T-helper 2 cell treated with Interferon-gamma antibody and Interleukin-4, amounts not matched to agents 5 μg/mL and 100 μg/mL, for 36 hours (primary cell): ENCODE results near the gene CDV3.

Source experiments
- DNase-seq: peaks from one replicate; pipeline ENCODE4 v3.0.0; 2021; ENCODE audit warnings: low spot score
- H3K27ac Mint-ChIP-seq: one replicate; pipeline ENCODE4 v1.8.0; 2021; ENCODE audit warnings: mild to moderate bottlenecking, mixed read lengths
- H3K27me3 Mint-ChIP-seq: one replicate; pipeline ENCODE4 v1.8.0; 2021; ENCODE audit warnings: low read depth, mixed read lengths
- H3K36me3 Mint-ChIP-seq: one replicate; pipeline ENCODE4 v1.8.0; 2021; ENCODE audit warnings: low read depth, mixed read lengths
- H3K4me1 Mint-ChIP-seq: one replicate; pipeline ENCODE4 v1.8.0; 2021; ENCODE audit warnings: low read depth, mixed read lengths
- H3K4me3 Mint-ChIP-seq: one replicate; pipeline ENCODE4 v1.8.0; 2022; ENCODE audit warnings: mild to moderate bottlenecking, moderate library complexity, mixed read lengths
- H3K9me3 Mint-ChIP-seq: one replicate; pipeline ENCODE4 v1.8.0; 2021; ENCODE audit warnings: mixed read lengths

The CDV3 gene

DNA sequence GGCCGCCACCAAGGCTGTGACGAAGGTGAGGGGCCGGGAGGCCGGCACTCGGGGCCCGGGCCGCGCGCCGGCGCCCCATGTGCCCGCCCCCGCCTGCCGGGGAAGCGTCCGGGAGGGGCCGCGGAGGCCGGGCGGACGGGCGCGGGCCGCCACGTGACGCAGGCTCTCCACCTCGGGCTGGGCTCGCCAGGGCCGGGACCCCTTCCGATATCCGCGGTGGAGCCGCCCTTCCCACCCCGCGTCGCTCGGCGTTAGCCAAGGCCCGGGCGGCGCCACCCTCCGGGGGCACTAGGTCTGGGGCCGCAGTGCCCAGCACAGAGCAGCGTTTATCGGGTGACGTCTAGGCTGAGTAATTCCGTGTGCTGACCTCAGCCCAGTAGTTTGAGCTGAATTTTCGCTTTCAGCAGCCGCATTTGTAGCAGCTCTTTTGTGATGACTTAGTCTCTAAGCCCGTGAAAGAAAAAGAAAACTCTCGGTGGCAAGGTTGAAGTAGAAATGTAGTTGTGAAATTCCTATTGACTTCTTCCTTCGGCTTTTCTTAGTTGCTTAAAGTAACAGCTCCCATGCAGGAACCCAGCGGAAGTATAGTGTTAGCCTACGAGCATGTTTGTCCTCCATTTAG lies 885 bp downstream of the CDV3 start:
- DNase-seq: peak; percentile 87
- Mint-ChIP-seq H3K4me3 (peak overlapping the region; percentile 93), H3K36me3 (peaks cover 46% of the 10 kb centered on the region), H3K27me3 (no peaks in the 10 kb centered on the region), H3K4me1 (peaks cover 50% of the 10 kb centered on the region), H3K9me3 (no peaks in the 10 kb centered on the region), H3K27ac (peak overlapping the region; percentile 93)

GRCh38 chr3:133575086-133575485 lies 1.6 kb downstream of the CDV3 start:
- Mint-ChIP-seq H3K36me3 (peaks cover 52% of the 10 kb centered on the region), H3K4me1 (peaks cover 48% of the 10 kb centered on the region), H3K27me3 (no peaks in the 10 kb centered on the region), H3K4me3 (peak overlapping the region; percentile 93), H3K9me3 (no peaks in the 10 kb centered on the region), H3K27ac (peak overlapping the region; percentile 93)
- DNase-seq: no peak

GRCh38 chr3:133576169-133576568 lies 2.7 kb downstream of the CDV3 start:
- Mint-ChIP-seq H3K9me3 (no peaks in the 10 kb centered on the region), H3K4me1 (peaks cover 44% of the 10 kb centered on the region), H3K27me3 (no peaks in the 10 kb centered on the region), H3K4me3 (peak overlapping the region; percentile 93), H3K27ac (peak overlapping the region; percentile 87), H3K36me3 (peaks cover 55% of the 10 kb centered on the region)
- DNase-seq: no peak

DNA sequence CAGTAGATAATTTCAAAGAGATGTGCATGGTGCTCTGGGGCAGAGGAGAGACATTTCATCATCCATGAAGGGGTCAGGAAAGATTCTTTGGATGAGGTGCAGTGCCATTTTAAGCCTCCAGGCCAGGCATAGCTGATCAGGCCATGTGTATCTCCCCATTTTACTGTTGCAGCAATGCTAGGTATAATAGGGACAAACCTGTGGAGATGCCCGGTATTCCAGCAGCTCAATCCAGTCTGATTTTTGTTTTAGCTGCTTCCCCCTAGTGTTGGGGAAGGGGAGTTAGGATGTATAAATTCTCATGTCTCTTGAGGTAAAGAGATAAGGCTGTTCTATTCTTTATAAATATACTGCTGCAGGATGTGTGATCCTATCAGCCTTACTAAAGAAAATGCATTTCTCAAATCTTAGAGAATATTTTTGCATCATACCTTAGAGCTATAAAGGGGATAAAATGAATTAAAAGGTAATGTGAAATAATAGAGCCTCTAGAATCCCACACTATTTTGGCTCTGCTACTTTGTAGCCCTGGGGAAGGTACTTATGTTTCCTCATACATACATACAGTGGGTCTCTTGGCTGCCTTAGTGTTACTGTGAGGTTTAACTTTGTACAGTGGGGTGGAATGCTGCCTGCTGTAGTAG lies 5.2 kb downstream of the CDV3 start:
- Mint-ChIP-seq H3K36me3 (peaks cover 76% of the 10 kb centered on the region), H3K27me3 (no peaks in the 10 kb centered on the region), H3K9me3 (no peaks in the 10 kb centered on the region), H3K4me3 (peak overlapping the region; percentile 79), H3K27ac (peak overlapping the region; percentile 8), H3K4me1 (peaks cover 40% of the 10 kb centered on the region)
- no peak for DNase-seq

DNA sequence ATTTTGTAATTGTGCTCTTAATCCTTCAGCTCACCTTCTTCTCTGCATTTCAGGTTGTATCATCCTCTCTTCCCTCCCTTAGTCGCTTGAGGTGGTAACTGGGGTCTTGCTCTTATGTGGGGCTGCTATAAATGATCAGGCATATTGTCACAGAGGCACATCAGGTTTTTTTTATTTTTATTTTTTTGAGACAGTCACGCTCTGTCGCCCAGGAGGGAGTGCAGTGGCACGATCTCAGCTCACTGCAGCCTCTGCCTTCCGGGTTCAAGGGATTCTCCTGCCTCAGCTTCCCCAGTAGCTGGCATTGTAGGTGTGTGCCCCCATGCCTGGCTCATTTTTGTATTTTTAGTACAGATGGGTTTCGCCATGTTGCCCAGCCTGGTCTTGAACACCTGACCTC lies 9.9 kb downstream of the CDV3 start:
- H3K4me1 Mint-ChIP-seq: peaks cover 17% of the 10 kb centered on the region
- DNase-seq: no peak
- no peak overlapping the region for H3K4me3 Mint-ChIP-seq
- no peak overlapping the region for H3K27ac Mint-ChIP-seq
- no peaks in the 10 kb centered on the region for H3K9me3 Mint-ChIP-seq
- peaks cover 73% of the 10 kb centered on the region for H3K36me3 Mint-ChIP-seq
- no peaks in the 10 kb centered on the region for H3K27me3 Mint-ChIP-seq

DNA sequence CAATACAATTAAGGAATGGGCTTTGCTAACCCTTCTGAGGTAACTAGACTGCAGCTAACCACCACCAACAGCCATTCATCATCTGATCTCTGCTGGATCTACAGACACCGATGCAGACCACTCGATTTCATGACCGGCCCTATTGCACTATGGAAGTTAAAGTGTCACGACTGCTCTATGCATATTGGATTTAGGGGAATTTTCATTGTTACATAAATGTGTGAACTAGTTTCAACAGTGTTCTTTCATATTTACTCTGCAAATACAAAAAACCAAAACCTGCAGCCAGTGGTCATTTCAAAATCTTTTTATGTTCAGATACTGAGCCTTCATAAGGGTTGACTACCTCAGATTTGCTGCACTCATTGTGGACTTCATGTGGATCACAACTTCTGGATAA lies 14.5 kb downstream of the CDV3 start:
- no peak for DNase-seq
- Mint-ChIP-seq H3K9me3 (no peaks in the 10 kb centered on the region), H3K4me3 (no peak overlapping the region), H3K27ac (no peak overlapping the region), H3K27me3 (no peaks in the 10 kb centered on the region), H3K4me1 (peaks cover 5% of the 10 kb centered on the region), H3K36me3 (peaks cover 55% of the 10 kb centered on the region)

- Mint-ChIP-seq H3K4me3 (no peak overlapping the region), H3K27me3 (no peaks in the 10 kb centered on the region), H3K36me3 (peaks cover 48% of the 10 kb centered on the region), H3K4me1 (peaks cover 2% of the 10 kb centered on the region), H3K27ac (no peak overlapping the region), H3K9me3 (no peaks in the 10 kb centered on the region)
- no peak for DNase-seq
Measured at GRCh38 chr3:133588784-133589465, 15.4 kb downstream of the CDV3 start.

- no peak for DNase-seq
- Mint-ChIP-seq H3K36me3 (peaks cover 43% of the 10 kb centered on the region), H3K4me1 (peaks cover 2% of the 10 kb centered on the region), H3K4me3 (no peak overlapping the region), H3K9me3 (no peaks in the 10 kb centered on the region), H3K27me3 (no peaks in the 10 kb centered on the region), H3K27ac (no peak overlapping the region)
Measured at GRCh38 chr3:133589503-133589902, 16.0 kb downstream of the CDV3 start.

DNA sequence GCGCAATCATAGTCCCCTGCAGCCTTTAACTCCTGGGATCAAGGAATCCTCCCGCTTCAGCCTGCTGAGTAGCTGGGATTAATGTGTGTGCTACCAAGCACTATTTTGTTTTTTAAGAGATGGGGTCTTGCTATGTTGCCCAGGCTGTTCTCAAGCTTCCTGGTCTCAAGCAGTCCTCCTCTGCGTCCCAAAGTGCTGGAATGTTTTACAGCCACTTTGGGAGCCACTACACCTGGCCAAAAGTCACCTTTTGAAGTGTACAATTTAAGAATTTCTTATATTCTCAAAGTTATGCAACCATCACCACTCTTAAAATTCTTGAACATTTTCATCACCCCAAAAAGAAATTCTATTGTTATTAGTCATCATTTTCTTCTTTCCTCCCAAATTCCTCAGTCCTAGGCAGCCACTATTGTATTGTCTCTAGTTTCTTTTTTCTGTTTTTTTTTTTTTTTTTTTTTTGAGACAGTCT lies 17.8 kb downstream of the CDV3 start:
- peaks cover 31% of the 10 kb centered on the region for H3K36me3 Mint-ChIP-seq
- no peak overlapping the region for H3K4me3 Mint-ChIP-seq
- H3K4me1 Mint-ChIP-seq: peaks cover 10% of the 10 kb centered on the region
- H3K9me3 Mint-ChIP-seq: no peaks in the 10 kb centered on the region
- DNase-seq: no peak
- no peaks in the 10 kb centered on the region for H3K27me3 Mint-ChIP-seq
- H3K27ac Mint-ChIP-seq: no peak overlapping the region

GRCh38 chr3:133592843-133593242 lies 19.4 kb downstream of the CDV3 start:
- Mint-ChIP-seq H3K9me3 (no peaks in the 10 kb centered on the region), H3K36me3 (peaks cover 24% of the 10 kb centered on the region), H3K4me3 (no peak overlapping the region), H3K4me1 (peaks cover 9% of the 10 kb centered on the region), H3K27me3 (no peaks in the 10 kb centered on the region), H3K27ac (no peak overlapping the region)
- no peak for DNase-seq

- peaks cover 24% of the 10 kb centered on the region for H3K36me3 Mint-ChIP-seq
- peaks cover 9% of the 10 kb centered on the region for H3K4me1 Mint-ChIP-seq
- H3K27me3 Mint-ChIP-seq: no peaks in the 10 kb centered on the region
- H3K4me3 Mint-ChIP-seq: no peak overlapping the region
- H3K27ac Mint-ChIP-seq: no peak overlapping the region
- H3K9me3 Mint-ChIP-seq: no peaks in the 10 kb centered on the region
- no peak for DNase-seq
Measured at GRCh38 chr3:133593243-133593642, 19.8 kb downstream of the CDV3 start.

GRCh38 chr3:133595341-133595740 lies 21.9 kb downstream of the CDV3 start:
- Mint-ChIP-seq H3K4me3 (no peak overlapping the region), H3K9me3 (no peaks in the 10 kb centered on the region), H3K27ac (no peak overlapping the region)

DNA sequence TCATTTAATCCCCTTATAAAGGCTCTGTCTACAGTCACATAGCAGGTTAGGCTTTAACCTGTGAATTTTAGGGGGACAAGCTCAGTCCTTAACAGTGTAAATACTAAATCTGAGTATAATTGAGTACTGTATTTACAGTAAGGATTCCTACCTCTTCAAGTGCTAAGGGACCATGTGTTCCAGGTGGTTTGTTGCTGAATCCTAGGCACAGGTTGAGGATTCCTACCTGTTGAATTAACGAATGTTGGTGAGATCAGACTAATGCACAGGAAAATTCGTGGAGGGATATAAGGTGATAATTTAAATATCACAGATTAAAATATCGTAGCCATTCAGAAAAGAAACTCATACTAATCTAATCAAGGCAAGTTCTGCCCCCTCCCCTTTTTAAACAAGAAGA lies 24.9 kb downstream of the CDV3 start:
- no peaks in the 10 kb centered on the region for H3K27me3 Mint-ChIP-seq
- peaks cover 29% of the 10 kb centered on the region for H3K36me3 Mint-ChIP-seq
- H3K4me1 Mint-ChIP-seq: peaks cover 10% of the 10 kb centered on the region
- H3K4me3 Mint-ChIP-seq: no peak overlapping the region
- no peaks in the 10 kb centered on the region for H3K9me3 Mint-ChIP-seq
- no peak overlapping the region for H3K27ac Mint-ChIP-seq
- DNase-seq: no peak

More at GRCh38 chr3:133595341-133595740, 21.9 kb downstream of the CDV3 start:
- peak; percentile 73 for DNase-seq
- H3K27me3 Mint-ChIP-seq: no peaks in the 10 kb centered on the region
- peaks cover 12% of the 10 kb centered on the region for H3K36me3 Mint-ChIP-seq
- peaks cover 7% of the 10 kb centered on the region for H3K4me1 Mint-ChIP-seq

GRCh38 chr3:133599280-133599679 lies 25.8 kb downstream of the CDV3 start:
- H3K36me3 Mint-ChIP-seq: peaks cover 31% of the 10 kb centered on the region
- H3K9me3 Mint-ChIP-seq: no peaks in the 10 kb centered on the region
- H3K27me3 Mint-ChIP-seq: no peaks in the 10 kb centered on the region
- no peak for DNase-seq
- H3K4me1 Mint-ChIP-seq: peaks cover 11% of the 10 kb centered on the region
- no peak overlapping the region for H3K27ac Mint-ChIP-seq
- no peak overlapping the region for H3K4me3 Mint-ChIP-seq
